Osteoblast (primary cell): ENCODE results near the gene SZT2. TPM values are rescaled to one million over a fixed set of nuclear protein-coding genes. Genes with fewer than 3 reads are reported as not detected.

Experiments used
- DNase-seq: peaks from one replicate; pipeline ENCODE4 v3.0.0; 2011; ENCODE audit warnings: low spot score, mixed read lengths; ENCODE audit not compliant: insufficient read length; ENCODE audit errors: missing footprints
- H2AFZ ChIP-seq: 2 replicates; pipeline ENCODE4 v1.6.0; 2011; ENCODE audit warnings: mild to moderate bottlenecking, low read length
- H3K27ac ChIP-seq: 2 replicates; pipeline ENCODE4 v1.5.1; 2011; ENCODE audit warnings: mild to moderate bottlenecking, low read depth, low read length, moderate library complexity
- H3K27me3 ChIP-seq: 2 replicates; pipeline ENCODE4 v1.6.0; 2012; ENCODE audit warnings: mild to moderate bottlenecking, control low read depth, inconsistent platforms, low read length, moderate library complexity; ENCODE audit not compliant: insufficient read depth
- H3K36me3 ChIP-seq: 2 replicates; pipeline ENCODE4 v1.5.1; 2011; ENCODE audit warnings: mild to moderate bottlenecking, low read length, control low read depth, moderate library complexity; ENCODE audit not compliant: insufficient read depth
- H3K4me1 ChIP-seq: 2 replicates; pipeline ENCODE4 v1.5.1; 2011; ENCODE audit warnings: mild to moderate bottlenecking, low read length, control low read depth, moderate library complexity; ENCODE audit not compliant: insufficient read depth
- H3K4me2 ChIP-seq: 2 replicates; pipeline ENCODE4 v1.6.0; 2011; ENCODE audit warnings: mild to moderate bottlenecking, low read length; ENCODE audit not compliant: insufficient read depth
- H3K4me3 ChIP-seq: fragments of 200-600 bp; sonication (generic); 3 replicates; pipeline ENCODE4 v1.5.1; 2012; ENCODE audit warnings: mild to moderate bottlenecking, low read length, inconsistent platforms; ENCODE audit not compliant: insufficient read depth
- H3K79me2 ChIP-seq: 2 replicates; pipeline ENCODE4 v1.6.0; 2012; ENCODE audit warnings: mild to moderate bottlenecking, low read length, control low read depth, inconsistent platforms; ENCODE audit not compliant: insufficient read depth
- H3K9me3 ChIP-seq: 2 replicates; pipeline ENCODE4 v1.5.1; 2011; ENCODE audit warnings: low read depth, low read length, control low read depth
- H4K20me1 ChIP-seq: 2 replicates; pipeline ENCODE4 v1.6.0; 2012; ENCODE audit warnings: mild to moderate bottlenecking, low read length, control low read depth; ENCODE audit not compliant: insufficient read depth
- total RNA-seq: library from RNA; depleted of rRNA; stranded (reverse); fragments of >200 nt; gene quantifications from 2 replicates; pipeline ENCODE4 v1.2.3, GENCODE V29; 2012
- TF ChIP-seq, protein P1 (sequence below): IDR thresholded peaks from 2 replicates; pipeline ENCODE4 v1.5.1; 2011; ENCODE audit warnings: mild to moderate bottlenecking, low read depth, low read length, moderate library complexity; ENCODE audit errors: extremely low read depth

The SZT2 gene
- total RNA-seq, 1 donor: 42.0 TPM

DNA sequence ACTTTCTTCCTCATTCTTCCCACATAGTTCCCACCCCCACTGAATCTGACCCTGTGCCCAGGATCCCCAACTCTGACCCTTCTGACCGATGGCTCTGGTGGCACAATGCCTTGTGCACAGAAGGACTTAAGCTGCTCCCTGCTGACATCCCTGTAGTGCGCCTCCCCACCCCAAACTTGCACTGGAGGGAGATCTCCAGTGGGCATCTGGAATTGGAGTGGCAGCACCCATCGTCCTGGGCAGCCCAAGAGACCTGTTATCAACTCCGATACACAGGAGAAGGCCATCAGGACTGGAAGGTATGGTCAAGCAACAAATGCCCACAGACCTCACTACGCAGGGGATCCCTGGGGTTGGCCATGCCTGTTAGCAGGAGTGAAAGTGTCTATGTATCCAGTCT, 43.1 kb upstream of the SZT2 start:
- TF ChIP-seq, protein P1, sequence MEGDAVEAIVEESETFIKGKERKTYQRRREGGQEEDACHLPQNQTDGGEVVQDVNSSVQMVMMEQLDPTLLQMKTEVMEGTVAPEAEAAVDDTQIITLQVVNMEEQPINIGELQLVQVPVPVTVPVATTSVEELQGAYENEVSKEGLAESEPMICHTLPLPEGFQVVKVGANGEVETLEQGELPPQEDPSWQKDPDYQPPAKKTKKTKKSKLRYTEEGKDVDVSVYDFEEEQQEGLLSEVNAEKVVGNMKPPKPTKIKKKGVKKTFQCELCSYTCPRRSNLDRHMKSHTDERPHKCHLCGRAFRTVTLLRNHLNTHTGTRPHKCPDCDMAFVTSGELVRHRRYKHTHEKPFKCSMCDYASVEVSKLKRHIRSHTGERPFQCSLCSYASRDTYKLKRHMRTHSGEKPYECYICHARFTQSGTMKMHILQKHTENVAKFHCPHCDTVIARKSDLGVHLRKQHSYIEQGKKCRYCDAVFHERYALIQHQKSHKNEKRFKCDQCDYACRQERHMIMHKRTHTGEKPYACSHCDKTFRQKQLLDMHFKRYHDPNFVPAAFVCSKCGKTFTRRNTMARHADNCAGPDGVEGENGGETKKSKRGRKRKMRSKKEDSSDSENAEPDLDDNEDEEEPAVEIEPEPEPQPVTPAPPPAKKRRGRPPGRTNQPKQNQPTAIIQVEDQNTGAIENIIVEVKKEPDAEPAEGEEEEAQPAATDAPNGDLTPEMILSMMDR: no peak
- Histone ChIP-seq H3K4me3 (no peak overlapping the region), H3K27me3 (peaks cover 18% of the 10 kb centered on the region), H3K36me3 (no peaks in the 10 kb centered on the region), H3K79me2 (no peaks in the 10 kb centered on the region), H2AFZ (no peak overlapping the region), H3K9me3 (no peaks in the 10 kb centered on the region), H4K20me1 (no peaks in the 10 kb centered on the region), H3K27ac (no peak overlapping the region), H3K4me1 (peaks cover 14% of the 10 kb centered on the region), H3K4me2 (no peak overlapping the region)
- DNase-seq: no peak

DNA sequence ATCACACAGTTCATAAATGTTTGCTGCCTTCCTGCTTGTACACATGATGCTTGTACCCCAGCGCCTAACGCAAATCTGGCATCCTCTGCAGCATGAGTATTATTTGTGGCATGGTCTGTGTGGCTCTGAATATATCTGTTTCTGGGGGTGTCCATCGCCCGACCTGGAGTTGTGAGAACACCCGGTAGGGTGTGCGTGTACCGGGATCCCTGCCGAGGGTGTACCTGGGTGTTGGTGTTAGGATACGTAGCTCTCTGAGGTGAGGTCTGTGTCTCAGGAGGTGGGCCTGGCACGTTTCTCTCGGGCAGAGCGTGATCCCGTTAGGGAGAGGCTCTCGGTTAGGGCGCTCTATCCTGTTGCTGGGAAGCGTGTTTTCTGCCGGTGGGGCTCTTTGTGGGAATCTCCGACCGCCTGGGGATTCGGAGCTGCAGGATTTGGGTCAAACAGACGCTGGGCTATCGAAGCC, 41.3 kb upstream of the SZT2 start:
- peak overlapping the region; percentile 87 for H3K4me2 ChIP-seq
- no peaks in the 10 kb centered on the region for H4K20me1 ChIP-seq
- H3K4me1 ChIP-seq: peaks cover 14% of the 10 kb centered on the region
- H3K79me2 ChIP-seq: no peaks in the 10 kb centered on the region
- H3K9me3 ChIP-seq: no peaks in the 10 kb centered on the region
- no peak overlapping the region for H3K27ac ChIP-seq
- H3K4me3 ChIP-seq: peak overlapping the region; percentile 75
- DNase-seq: peak; percentile 84
- TF ChIP-seq, protein P1: no peak
- peak overlapping the region; percentile 83 for H2AFZ ChIP-seq
- H3K27me3 ChIP-seq: peaks cover 18% of the 10 kb centered on the region
- H3K36me3 ChIP-seq: no peaks in the 10 kb centered on the region

DNA sequence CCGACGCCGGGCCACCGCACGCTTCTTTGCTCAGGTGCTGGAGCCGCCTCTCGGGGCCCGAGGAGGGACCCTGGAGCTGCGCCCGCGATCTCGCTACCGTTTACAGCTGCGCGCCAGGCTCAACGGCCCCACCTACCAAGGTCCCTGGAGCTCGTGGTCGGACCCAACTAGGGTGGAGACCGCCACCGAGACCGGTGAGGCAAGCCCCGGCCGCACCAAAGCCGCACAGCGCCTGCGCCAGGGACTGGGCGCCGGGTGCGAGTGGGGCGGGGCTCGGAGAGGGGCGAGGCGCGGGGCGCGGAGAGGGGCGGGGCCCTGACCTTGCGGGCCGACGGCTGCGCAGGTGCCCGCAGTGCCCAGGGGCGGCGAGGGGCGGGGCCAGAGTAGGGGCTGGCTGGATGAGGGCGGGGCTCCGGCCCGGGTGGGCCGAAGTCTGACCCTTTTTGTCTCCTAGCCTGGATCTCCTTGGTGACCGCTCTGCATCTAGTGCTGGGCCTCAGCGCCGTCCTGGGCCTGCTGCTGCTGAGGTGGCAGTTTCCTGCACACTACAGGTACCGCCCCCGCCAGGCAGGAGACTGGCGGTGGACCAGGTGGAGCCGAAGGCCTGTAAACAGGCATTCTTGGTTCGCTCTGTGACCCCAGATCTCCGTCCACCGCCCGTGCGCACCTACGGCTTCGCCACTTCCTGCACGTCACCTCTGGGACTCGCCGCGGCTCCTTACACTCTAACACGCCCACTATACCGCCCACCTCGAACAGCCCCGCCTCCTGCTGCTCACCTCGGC, 40.7 kb upstream of the SZT2 start:
- Histone ChIP-seq H2AFZ (peak overlapping the region; percentile 92), H3K27ac (no peak overlapping the region), H3K9me3 (no peaks in the 10 kb centered on the region), H4K20me1 (no peaks in the 10 kb centered on the region), H3K27me3 (peaks cover 18% of the 10 kb centered on the region), H3K4me3 (peak overlapping the region; percentile 75), H3K79me2 (no peaks in the 10 kb centered on the region), H3K4me2 (peak overlapping the region; percentile 87), H3K36me3 (no peaks in the 10 kb centered on the region), H3K4me1 (peaks cover 15% of the 10 kb centered on the region)
- TF ChIP-seq, protein P1: no peak
- peak; percentile 91 for DNase-seq

DNA sequence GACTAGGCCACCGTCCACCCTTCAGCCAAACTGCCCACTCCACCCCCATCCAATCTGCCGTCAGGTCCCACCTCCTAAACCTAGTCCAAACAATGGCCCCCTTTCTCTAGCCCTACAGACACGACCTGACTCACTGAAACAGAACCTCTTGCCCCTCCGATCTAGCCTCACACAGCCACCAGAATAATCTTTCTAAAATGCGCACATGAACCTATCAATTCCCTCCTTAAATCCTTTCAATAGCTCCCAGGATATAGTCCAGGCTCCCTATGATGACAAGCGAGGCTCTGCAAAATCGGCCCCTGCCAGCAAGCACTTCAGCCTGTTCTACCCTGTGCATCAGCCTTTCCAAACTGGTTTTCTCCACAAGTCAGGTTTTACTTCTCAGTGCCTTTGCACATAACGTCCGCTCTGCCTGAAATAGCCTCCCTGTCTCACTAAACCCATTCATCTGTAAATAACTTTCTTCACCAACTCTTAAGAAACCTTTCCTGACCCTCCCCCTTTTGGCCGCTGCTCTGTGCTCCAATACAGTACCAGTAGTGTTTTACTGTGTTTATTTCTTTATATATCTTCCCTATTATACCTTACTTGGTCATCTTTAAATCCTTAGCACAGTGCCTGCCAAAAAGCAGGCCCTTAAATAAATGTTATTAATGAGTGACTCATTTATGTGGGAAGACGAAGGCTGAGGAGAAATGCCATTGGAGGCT, 39.9 kb upstream of the SZT2 start:
- TF ChIP-seq, protein P1: no peak
- no peaks in the 10 kb centered on the region for H3K9me3 ChIP-seq
- H2AFZ ChIP-seq: peak overlapping the region; percentile 92
- no peaks in the 10 kb centered on the region for H3K79me2 ChIP-seq
- H3K4me2 ChIP-seq: peak overlapping the region; percentile 87
- peak overlapping the region; percentile 75 for H3K4me3 ChIP-seq
- DNase-seq: peak; percentile 90
- H3K4me1 ChIP-seq: peaks cover 22% of the 10 kb centered on the region
- no peaks in the 10 kb centered on the region for H3K36me3 ChIP-seq
- no peaks in the 10 kb centered on the region for H4K20me1 ChIP-seq
- H3K27ac ChIP-seq: no peak overlapping the region
- H3K27me3 ChIP-seq: peaks cover 18% of the 10 kb centered on the region
